GM12878 (cell line): ENCODE data around the gene ADAMTSL4.

Experiments
- CBFB ChIP-seq: IDR thresholded peaks from 2 replicates; pipeline ENCODE4 v1.6.1; 2016; ENCODE audit warnings: antibody characterized with exemption, low read depth
- CEBPB ChIP-seq, 2 experiments: fragments of 150-350 bp in 1 of 2; IDR thresholded peaks; 2 replicates each; pipeline ENCODE4 v1.6.1; 2012 to 2014; ENCODE audit warnings: low read depth in 2 of 2, low read length in 2 of 2, borderline replicate concordance in 1 of 2, inconsistent platforms in 1 of 2
- CTCF ChIP-seq, 3 experiments: IDR thresholded peaks in 2 of 3; conservative IDR thresholded peaks in 1 of 3; 2 replicates each; pipeline ENCODE4 v1.5.1; 2011; ENCODE audit warnings: low read depth in 3 of 3, low read length in 3 of 3, mild to moderate bottlenecking in 3 of 3, control low read depth in 2 of 3, moderate library complexity in 2 of 3, inconsistent platforms in 1 of 3, mixed read lengths in 1 of 3; ENCODE audit not compliant: control insufficient read depth in 2 of 3, insufficient read depth in 1 of 3; ENCODE audit errors: extremely low read depth in 1 of 3
- EP300 ChIP-seq, 2 experiments: fragments of 150-350 bp in 1 of 2; IDR thresholded peaks; 2 replicates each; pipeline ENCODE4 v1.6.1; 2011 to 2012; ENCODE audit warnings: low read depth in 2 of 2, low read length in 2 of 2, borderline replicate concordance in 1 of 2, improper control_type of control experiment in 1 of 2, inconsistent platforms in 1 of 2; ENCODE audit not compliant: control insufficient read depth in 1 of 2
- KAT2A ChIP-seq: conservative IDR thresholded peaks from 2 replicates; pipeline ENCODE4 v1.6.1; 2011; ENCODE audit warnings: low read depth, low read length; ENCODE audit not compliant: control insufficient read depth
- LARP7 ChIP-seq: fragments of 450-650 bp; IDR thresholded peaks from 2 replicates; pipeline ENCODE4 v1.6.1; 2017; ENCODE audit warnings: mild to moderate bottlenecking
- MTA3 ChIP-seq: IDR thresholded peaks from 2 replicates; pipeline ENCODE4 v1.6.1; 2012; ENCODE audit warnings: low read length, inconsistent platforms, borderline replicate concordance
- NFIC ChIP-seq: IDR thresholded peaks from 2 replicates; pipeline ENCODE4 v1.6.1; 2012; ENCODE audit warnings: low read depth, mild to moderate bottlenecking, inconsistent platforms, low read length, moderate library complexity
- POLR2A ChIP-seq: IDR thresholded peaks from 2 replicates; pipeline ENCODE4 v1.6.1; 2011; ENCODE audit warnings: low read depth, mild to moderate bottlenecking, low read length
- RFX5 ChIP-seq: IDR thresholded peaks from 2 replicates; pipeline ENCODE4 v1.6.1; 2011; ENCODE audit warnings: low read depth, low read length, improper control_type of control experiment
- SP1 ChIP-seq: IDR thresholded peaks from one replicate; pipeline ENCODE4 v1.6.1; 2011; ENCODE audit warnings: low read depth, low read length
- TF ChIP-seq, protein P1 (sequence below): fragments of 450-650 bp; formaldehyde crosslinking; IDR thresholded peaks from 2 replicates; pipeline ENCODE4 v1.5.0; 2022; ENCODE audit warnings: mild to moderate bottlenecking, missing genetic modification characterization

DNA sequence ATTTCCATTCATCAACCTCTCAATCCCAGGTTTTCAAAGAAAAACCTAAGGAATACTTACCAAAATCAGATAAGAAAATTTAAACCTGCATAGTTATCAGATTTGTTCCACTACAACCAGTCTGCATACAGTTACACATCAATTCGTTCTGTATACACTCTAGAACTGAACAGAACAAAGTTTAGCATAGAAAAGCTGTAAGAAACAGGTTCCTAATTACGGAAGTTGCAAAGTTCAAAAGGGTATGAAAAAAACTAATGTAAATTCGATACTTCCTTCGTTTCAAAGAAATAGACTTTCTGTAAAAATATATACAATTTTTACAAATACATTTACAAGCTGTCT is 27.1 kb downstream of the ADAMTSL4 start:
- no peak for TF ChIP-seq POLR2A
- TF ChIP-seq EP300 (IDR thresholded peaks at IDR 0.05; ENCODE audit: borderline replicate concordance in 1 of 2, control insufficient read depth in 1 of 2, low read depth in 2 of 2, low read length in 2 of 2) = no peak
- no peak for TF ChIP-seq CTCF (IDR thresholded peaks at IDR 0.05 in 2 of 3, conservative IDR thresholded peaks at IDR 0.05 in 1 of 3; ENCODE audit: control insufficient read depth in 2 of 3, extremely low read depth in 1 of 3, insufficient read depth in 1 of 3, low read depth in 3 of 3, low read length in 3 of 3)
- no peak for TF ChIP-seq SP1
- TF ChIP-seq NFIC = no peak
- no peak for TF ChIP-seq CEBPB (IDR thresholded peaks at IDR 0.05; ENCODE audit: borderline replicate concordance in 1 of 2, low read depth in 2 of 2, low read length in 2 of 2)
- no peak for TF ChIP-seq KAT2A
- no peak for TF ChIP-seq CBFB
- no peak for TF ChIP-seq RFX5
- no peak for TF ChIP-seq MTA3
- TF ChIP-seq, protein P1, sequence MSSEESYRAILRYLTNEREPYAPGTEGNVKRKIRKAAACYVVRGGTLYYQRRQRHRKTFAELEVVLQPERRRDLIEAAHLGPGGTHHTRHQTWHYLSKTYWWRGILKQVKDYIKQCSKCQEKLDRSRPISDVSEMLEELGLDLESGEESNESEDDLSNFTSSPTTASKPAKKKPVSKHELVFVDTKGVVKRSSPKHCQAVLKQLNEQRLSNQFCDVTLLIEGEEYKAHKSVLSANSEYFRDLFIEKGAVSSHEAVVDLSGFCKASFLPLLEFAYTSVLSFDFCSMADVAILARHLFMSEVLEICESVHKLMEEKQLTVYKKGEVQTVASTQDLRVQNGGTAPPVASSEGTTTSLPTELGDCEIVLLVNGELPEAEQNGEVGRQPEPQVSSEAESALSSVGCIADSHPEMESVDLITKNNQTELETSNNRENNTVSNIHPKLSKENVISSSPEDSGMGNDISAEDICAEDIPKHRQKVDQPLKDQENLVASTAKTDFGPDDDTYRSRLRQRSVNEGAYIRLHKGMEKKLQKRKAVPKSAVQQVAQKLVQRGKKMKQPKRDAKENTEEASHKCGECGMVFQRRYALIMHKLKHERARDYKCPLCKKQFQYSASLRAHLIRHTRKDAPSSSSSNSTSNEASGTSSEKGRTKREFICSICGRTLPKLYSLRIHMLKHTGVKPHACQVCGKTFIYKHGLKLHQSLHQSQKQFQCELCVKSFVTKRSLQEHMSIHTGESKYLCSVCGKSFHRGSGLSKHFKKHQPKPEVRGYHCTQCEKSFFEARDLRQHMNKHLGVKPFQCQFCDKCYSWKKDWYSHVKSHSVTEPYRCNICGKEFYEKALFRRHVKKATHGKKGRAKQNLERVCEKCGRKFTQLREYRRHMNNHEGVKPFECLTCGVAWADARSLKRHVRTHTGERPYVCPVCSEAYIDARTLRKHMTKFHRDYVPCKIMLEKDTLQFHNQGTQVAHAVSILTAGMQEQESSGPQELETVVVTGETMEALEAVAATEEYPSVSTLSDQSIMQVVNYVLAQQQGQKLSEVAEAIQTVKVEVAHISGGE (CRISPR knock-in tag) = no peak
- TF ChIP-seq LARP7 = no peak
